ENCODE results near the gene MRPL43. TPM values are rescaled to one million over a fixed set of nuclear protein-coding genes. Genes with fewer than 3 reads are reported as not detected.
A peak's percentile ranks its signal among the peaks of the same experiment; 100 is the strongest.

MRPL43 gene
- total RNA-seq, 1 donor from 2014 or later, result 44.2 TPM

- Mint-ChIP-seq H3K9me3 (no peaks in the 10 kb centered on the region), H3K36me3 (ENCODE audit: low read depth) (peaks cover 21% of the 10 kb centered on the region), H3K27ac (no peak overlapping the region), H3K4me3 (no peak overlapping the region), H3K27me3 (no peaks in the 10 kb centered on the region), H3K4me1 (peaks cover 10% of the 10 kb centered on the region)
- TF ChIP-seq CTCF (IDR thresholded peaks at IDR 0.05), result no peak
- DNase-seq (no peak), ATAC-seq (ENCODE audit: low read depth) (no peak)
- POLR2A ChIA-PET, result no interaction called here
- CTCF ChIA-PET, result interaction anchor here (1.5 to 3.3 kb wide), 2 partner anchors 11 to 15 kb away, joined by 4 to 11 read pairs; no protein-coding TSS in a partner anchor
- intact Hi-C loops (cut with micrococcal nuclease), result no loop called here
Measured at GRCh38 chr10:101003639-101004206, 16.4 kb upstream of the MRPL43 start.

DNA sequence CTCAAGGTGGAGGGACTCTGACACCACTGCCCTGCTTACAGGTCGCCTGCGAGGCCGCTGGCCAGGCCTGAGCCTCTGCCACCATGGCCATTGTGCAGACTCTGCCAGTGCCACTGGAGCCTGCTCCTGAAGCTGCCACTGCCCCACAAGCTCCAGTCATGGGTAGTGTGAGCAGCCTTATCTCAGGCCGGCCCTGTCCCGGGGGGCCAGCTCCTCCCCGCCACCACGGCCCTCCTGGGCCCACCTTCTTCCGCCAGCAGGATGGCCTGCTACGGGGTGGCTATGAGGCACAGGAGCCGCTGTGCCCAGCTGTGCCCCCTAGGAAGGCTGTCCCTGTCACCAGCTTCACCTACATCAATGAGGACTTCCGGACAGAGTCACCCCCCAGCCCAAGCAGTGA is 15.2 kb upstream of the MRPL43 start:
- intact Hi-C loops (cut with micrococcal nuclease), result no loop called here
- no peak for TF ChIP-seq CTCF (IDR thresholded peaks at IDR 0.05)
- H3K27ac Mint-ChIP-seq, result no peak overlapping the region
- H3K9me3 Mint-ChIP-seq, result no peaks in the 10 kb centered on the region
- H3K27me3 Mint-ChIP-seq, result no peaks in the 10 kb centered on the region
- ChIA-PET POLR2A (no interaction called here), CTCF (interaction anchor here (0.7 to 3.3 kb wide), 3 partner anchors 12 to 17 kb away, joined by 3 to 11 read pairs (median 4); no protein-coding TSS in a partner anchor)
- H3K36me3 Mint-ChIP-seq (ENCODE audit: low read depth), result peaks cover 23% of the 10 kb centered on the region
- H3K4me1 Mint-ChIP-seq, result peaks cover 20% of the 10 kb centered on the region
- DNase-seq (no peak), ATAC-seq (ENCODE audit: low read depth) (no peak)
- no peak overlapping the region for H3K4me3 Mint-ChIP-seq

GRCh38 chr10:101001659-101002035 is 14.3 kb upstream of the MRPL43 start:
- Mint-ChIP-seq H3K27me3 (no peaks in the 10 kb centered on the region), H3K9me3 (no peaks in the 10 kb centered on the region), H3K36me3 (ENCODE audit: low read depth) (peaks cover 24% of the 10 kb centered on the region), H3K4me3 (no peak overlapping the region), H3K4me1 (peaks cover 24% of the 10 kb centered on the region), H3K27ac (no peak overlapping the region)
- TF ChIP-seq CTCF (IDR thresholded peaks at IDR 0.05), result no peak
- CTCF ChIA-PET, result interaction anchor here (3.3 kb wide), 1 partner anchor 13 kb away, joined by 11 read pairs; no protein-coding TSS in a partner anchor
- DNase-seq (no peak), ATAC-seq (ENCODE audit: low read depth) (no peak)
- intact Hi-C loops (cut with micrococcal nuclease), result no loop called here
- POLR2A ChIA-PET, result no interaction called here

- H3K4me1 Mint-ChIP-seq, result peaks cover 29% of the 10 kb centered on the region
- intact Hi-C loops (cut with micrococcal nuclease), result no loop called here
- H3K36me3 Mint-ChIP-seq (ENCODE audit: low read depth), result peaks cover 21% of the 10 kb centered on the region
- no peak for DNase-seq
- CTCF ChIA-PET, result interaction anchor here (3.3 kb wide), 1 partner anchor 13 kb away, joined by 11 read pairs; no protein-coding TSS in a partner anchor
- ATAC-seq (ENCODE audit: low read depth), result no peak
- POLR2A ChIA-PET, result no interaction called here
- peak overlapping the region; percentile 63 for H3K4me3 Mint-ChIP-seq
- TF ChIP-seq CTCF (IDR thresholded peaks at IDR 0.05), result no peak
- H3K9me3 Mint-ChIP-seq, result no peaks in the 10 kb centered on the region
- no peaks in the 10 kb centered on the region for H3K27me3 Mint-ChIP-seq
- peak overlapping the region; percentile 2 for H3K27ac Mint-ChIP-seq
Measured at GRCh38 chr10:101000915-101001658, 13.8 kb upstream of the MRPL43 start.
